ENCODE results near the gene TUSC2.

DNA sequence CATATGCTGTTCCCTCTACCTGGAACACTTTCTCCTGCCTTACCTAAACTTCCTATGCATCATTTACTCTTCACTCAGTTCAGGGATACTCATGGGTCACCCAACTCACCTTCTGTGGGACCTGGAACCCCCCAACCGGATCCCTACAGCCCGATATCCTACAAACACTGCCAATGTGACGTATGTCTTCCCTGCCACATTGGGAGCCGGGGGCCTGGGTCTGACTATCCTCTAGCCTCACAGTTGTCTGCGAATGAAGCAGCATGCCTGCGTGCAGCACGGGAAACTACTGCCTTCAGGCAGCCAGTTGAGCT is 22.1 kb upstream of the TUSC2 start:
- TF ChIP-seq, protein P1, sequence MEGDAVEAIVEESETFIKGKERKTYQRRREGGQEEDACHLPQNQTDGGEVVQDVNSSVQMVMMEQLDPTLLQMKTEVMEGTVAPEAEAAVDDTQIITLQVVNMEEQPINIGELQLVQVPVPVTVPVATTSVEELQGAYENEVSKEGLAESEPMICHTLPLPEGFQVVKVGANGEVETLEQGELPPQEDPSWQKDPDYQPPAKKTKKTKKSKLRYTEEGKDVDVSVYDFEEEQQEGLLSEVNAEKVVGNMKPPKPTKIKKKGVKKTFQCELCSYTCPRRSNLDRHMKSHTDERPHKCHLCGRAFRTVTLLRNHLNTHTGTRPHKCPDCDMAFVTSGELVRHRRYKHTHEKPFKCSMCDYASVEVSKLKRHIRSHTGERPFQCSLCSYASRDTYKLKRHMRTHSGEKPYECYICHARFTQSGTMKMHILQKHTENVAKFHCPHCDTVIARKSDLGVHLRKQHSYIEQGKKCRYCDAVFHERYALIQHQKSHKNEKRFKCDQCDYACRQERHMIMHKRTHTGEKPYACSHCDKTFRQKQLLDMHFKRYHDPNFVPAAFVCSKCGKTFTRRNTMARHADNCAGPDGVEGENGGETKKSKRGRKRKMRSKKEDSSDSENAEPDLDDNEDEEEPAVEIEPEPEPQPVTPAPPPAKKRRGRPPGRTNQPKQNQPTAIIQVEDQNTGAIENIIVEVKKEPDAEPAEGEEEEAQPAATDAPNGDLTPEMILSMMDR (IDR thresholded peaks at IDR 0.05; ENCODE audit: low read depth, low read length): no peak
- TF ChIP-seq POLR2A (IDR thresholded peaks at IDR 0.05; ENCODE audit: extremely low read depth, insufficient read length) (no peak), MYC (IDR thresholded peaks at IDR 0.05; ENCODE audit: low read depth, low read length) (no peak), MAX (IDR thresholded peaks at IDR 0.05; ENCODE audit: low read depth, low read length) (no peak)

All from NB4 (cell line).